ENCODE results near the gene ANKRD45. TPM values are rescaled to one million over a fixed set of nuclear protein-coding genes. Genes with fewer than 3 reads are reported as not detected.

ANKRD45 gene
- total and polyA plus RNA-seq, 3 experiments from 2014 or later: not detected

DNA sequence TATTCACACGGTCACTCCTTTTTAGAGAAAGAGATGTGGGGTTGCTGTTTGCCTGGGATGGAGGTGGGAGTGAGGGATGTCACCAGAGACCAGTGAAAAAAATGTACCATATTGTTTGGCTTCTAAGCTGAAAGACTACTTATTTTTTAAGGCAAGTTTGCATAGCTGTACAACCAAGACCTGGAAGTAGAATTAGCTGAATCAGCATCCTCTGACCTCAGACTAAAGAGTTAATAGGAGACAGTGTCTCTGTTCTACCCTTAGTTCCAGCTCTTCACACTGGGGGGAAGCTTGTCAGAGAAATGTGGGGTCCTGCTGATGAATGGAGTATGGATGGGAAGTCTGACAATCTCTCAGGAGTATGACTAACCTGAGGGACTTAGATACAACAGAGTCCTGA, 108.4 kb downstream of the ANKRD45 start:
- Histone ChIP-seq H3K27ac (ENCODE audit: low read depth, low read length) (no peak overlapping the region), H3K4me1 (ENCODE audit: insufficient read depth, low read length) (no peaks in the 10 kb centered on the region), H3K4me3 (ENCODE audit: low read length) (no peak overlapping the region), H3K27me3 (ENCODE audit: insufficient read depth, low read length, poor library complexity, severe bottlenecking) (no peaks in the 10 kb centered on the region), H3K36me3 (ENCODE audit: insufficient read depth, low read length) (no peaks in the 10 kb centered on the region), H3K9me3 (ENCODE audit: low read length) (no peaks in the 10 kb centered on the region)
- Mint-ChIP-seq H3K4me3 (no peak overlapping the region), H3K27ac (no peak overlapping the region), H3K9me3 (peaks cover 0 to 5% (median 2%) of the 10 kb centered on the region in 5 donors), H3K4me1 (peaks cover 0 to 4% (median 0%) of the 10 kb centered on the region in 3 donors), H3K27me3 (peaks cover 0 to 1% of the 10 kb centered on the region in 2 donors), H3K36me3 (peaks cover 0 to 10% (median 0%) of the 10 kb centered on the region in 3 donors)
- ChIA-PET POLR2A (no interaction called here), CTCF (no interaction called here)
- DNase-seq: no peak

DNA sequence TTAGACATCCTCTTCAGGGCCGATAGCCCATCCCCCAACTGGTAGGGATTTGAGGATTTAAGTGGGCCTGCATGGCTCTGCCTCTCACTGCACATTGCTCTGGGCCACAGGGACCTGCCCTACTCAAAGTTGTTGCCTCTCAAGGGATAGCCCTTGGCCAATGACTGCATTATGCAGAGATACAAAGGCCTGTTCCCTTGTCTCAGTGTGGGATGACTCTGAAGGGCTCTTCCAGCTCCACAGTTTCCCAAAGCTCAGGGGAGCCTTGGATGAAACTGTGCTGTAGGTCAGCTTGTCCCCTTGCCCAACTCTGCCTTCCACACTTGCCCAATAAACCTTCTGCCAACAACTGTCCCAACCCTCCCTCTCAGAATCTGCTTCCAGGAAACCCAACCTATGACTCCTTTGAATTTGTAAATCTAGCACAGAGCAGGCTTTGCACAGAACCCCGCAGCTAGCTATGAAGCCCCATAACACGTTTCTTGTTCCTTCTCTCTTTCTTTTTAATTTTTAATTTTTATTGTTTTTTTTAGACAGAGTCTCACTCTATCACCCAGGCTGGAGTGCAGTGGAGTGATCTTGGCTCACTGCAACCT, 109.3 kb downstream of the ANKRD45 start:
- no peak overlapping the region for H3K27ac ChIP-seq (ENCODE audit: low read depth, low read length)
- Mint-ChIP-seq H3K27ac (no peak overlapping the region), H3K9me3 (no peaks in the 10 kb centered on the region), H3K27me3 (peaks cover 0 to 1% of the 10 kb centered on the region in 2 donors), H3K4me3 (no peak overlapping the region), H3K4me1 (peaks cover 0 to 4% (median 0%) of the 10 kb centered on the region in 3 donors), H3K36me3 (peaks cover 0 to 7% (median 1%) of the 10 kb centered on the region in 3 donors)
- no peaks in the 10 kb centered on the region for H3K4me1 ChIP-seq (ENCODE audit: insufficient read depth, low read length)
- no peak overlapping the region for H3K4me3 ChIP-seq (ENCODE audit: low read length)
- CTCF ChIA-PET: interaction anchor here (0.8 kb wide), 1 partner anchor 10 kb away, joined by 3 read pairs; no protein-coding TSS in a partner anchor
- no peaks in the 10 kb centered on the region for H3K27me3 ChIP-seq (ENCODE audit: insufficient read depth, low read length, poor library complexity, severe bottlenecking)
- DNase-seq: no peak
- POLR2A ChIA-PET: no interaction called here
- H3K36me3 ChIP-seq (ENCODE audit: insufficient read depth, low read length): no peaks in the 10 kb centered on the region
- H3K9me3 ChIP-seq (ENCODE audit: low read length): no peaks in the 10 kb centered on the region

Other genes starting within 250 kb of the ANKRD45 start
- 100 to 1,000 TPM; 134 to 140 TPM for gene PRDX6, start 192.5 kb downstream of the ANKRD45 start, total RNA-seq
- gene PRDX6, start 192.5 kb downstream of the ANKRD45 start, polyA plus RNA-seq: 159 TPM
- not detected for gene SLC9C2, start 66.8 kb downstream of the ANKRD45 start, total RNA-seq
- not detected for gene SLC9C2, start 66.8 kb downstream of the ANKRD45 start, polyA plus RNA-seq
- gene TEX50, start 34.5 kb downstream of the ANKRD45 start, total RNA-seq: not detected
- not detected for gene TEX50, start 34.5 kb downstream of the ANKRD45 start, polyA plus RNA-seq
- 10 to 100 TPM; 19.7 to 20.5 TPM for gene KLHL20, start 45.1 kb upstream of the ANKRD45 start, total RNA-seq
- gene KLHL20, start 45.1 kb upstream of the ANKRD45 start, polyA plus RNA-seq: 25.7 TPM
- gene DARS2, start 154.8 kb upstream of the ANKRD45 start, total RNA-seq: 10 to 100 TPM; 39.4 to 42.5 TPM
- gene DARS2, start 154.8 kb upstream of the ANKRD45 start, polyA plus RNA-seq: 9.4 TPM
- 10 to 100 TPM; 24.9 to 27.4 TPM for gene CENPL, start 155.0 kb upstream of the ANKRD45 start, total RNA-seq
- 6.2 TPM for gene CENPL, start 155.0 kb upstream of the ANKRD45 start, polyA plus RNA-seq
- 1,000 to 10,000 TPM; 1,056 to 1,102 TPM for gene GAS5, start 198.1 kb upstream of the ANKRD45 start, total RNA-seq
- gene GAS5, start 198.1 kb upstream of the ANKRD45 start, polyA plus RNA-seq: 245 TPM
- 10 to 100 TPM; 10.4 to 11.0 TPM for gene ZBTB37, start 198.5 kb upstream of the ANKRD45 start, total RNA-seq
- gene ZBTB37, start 198.5 kb upstream of the ANKRD45 start, polyA plus RNA-seq: 1.3 TPM
- not detected for gene SERPINC1, start 247.5 kb upstream of the ANKRD45 start, total RNA-seq
- not detected for gene SERPINC1, start 247.5 kb upstream of the ANKRD45 start, polyA plus RNA-seq